IMR-90 (cell line): ENCODE results near the gene DDX46. TPM values are rescaled to one million over a fixed set of nuclear protein-coding genes. Genes with fewer than 3 reads are reported as not detected.
"Not testable (repeated sequence)": the region's sequence is repeated elsewhere in the genome, so short reads cannot be mapped to it uniquely, and the experiment has no call there.

ENCODE experiments used
- ATAC-seq: fragments of 200-7000 bp; cut with Tn5 transposase; 2 replicates; pipeline ENCODE4 v1.9.1; 2020; ENCODE audit warnings: low read depth, mild to moderate bottlenecking, moderate library complexity
- BruUV-seq: library from RNA; stranded (reverse); fragments of 400-500 nt; replicated peaks from 2 replicates; lab custom pipeline; 2021; lab: Mats Ljungman, UMichigan
- CTCF ChIA-PET: fragments of 300-600 bp; formaldehyde crosslinking; extraction: SDS; loops from one replicate; lab custom pipeline; 2021; ENCODE audit warnings: antibody characterized with exemption; lab: Yijun Ruan, JAX
- POLR2A ChIA-PET: fragments of 300-600 bp; sonication (Branson Sonifier 250); formaldehyde crosslinking; loops from one replicate; lab custom pipeline; 2022; ENCODE audit warnings: antibody characterized with exemption; ENCODE audit not compliant: unreplicated experiment; lab: Charles Lee
- DNase-seq: peaks from one replicate; pipeline ENCODE4 v3.0.0; 2013
- H2AFZ ChIP-seq: replicated peaks from 2 replicates; pipeline ENCODE3; 2013; ENCODE audit warnings: low read length, mild to moderate bottlenecking; ENCODE audit not compliant: poor library complexity
- H2AK5ac ChIP-seq: 2 replicates; pipeline ENCODE4 v1.6.1; 2013; ENCODE audit warnings: low read depth, low read length, inconsistent platforms
- H2AK9ac ChIP-seq: replicated peaks from 2 replicates; pipeline ENCODE3; 2013; ENCODE audit warnings: mild to moderate bottlenecking, low read depth, low read length, moderate library complexity; ENCODE audit not compliant: poor library complexity
- H2BK120ac ChIP-seq: 2 replicates; pipeline ENCODE4 v1.6.1; 2013; ENCODE audit warnings: low read depth, low read length, inconsistent platforms
- H2BK15ac ChIP-seq: 3 replicates; pipeline ENCODE4 v1.6.1; 2013; ENCODE audit warnings: low read depth, low read length, inconsistent platforms
- H2BK20ac ChIP-seq: 2 replicates; pipeline ENCODE4 v1.6.1; 2013; ENCODE audit warnings: low read depth, mild to moderate bottlenecking, inconsistent platforms, low read length, moderate library complexity
- H2BK5ac ChIP-seq: 2 replicates; pipeline ENCODE4 v1.6.1; 2013; ENCODE audit warnings: mild to moderate bottlenecking, low read depth, low read length, inconsistent platforms; ENCODE audit not compliant: poor library complexity, severe bottlenecking
- H3K14ac ChIP-seq: replicated peaks from 2 replicates; pipeline ENCODE4 v1.6.1; 2013; ENCODE audit warnings: low read depth, low read length, inconsistent platforms
- H3K18ac ChIP-seq: 2 replicates; pipeline ENCODE4 v1.6.1; 2013; ENCODE audit warnings: low read depth, low read length, control low read depth
- H3K23ac ChIP-seq: 2 replicates; pipeline ENCODE4 v1.6.1; 2013; ENCODE audit warnings: low read depth, low read length, inconsistent platforms
- H3K27ac ChIP-seq: 2 replicates; pipeline ENCODE4 v1.5.1; 2013; ENCODE audit warnings: mild to moderate bottlenecking, control low read depth, low read length; ENCODE audit not compliant: insufficient read depth
- H3K27me3 ChIP-seq: 2 replicates; pipeline ENCODE4 v1.6.1; 2013; ENCODE audit warnings: low read length; ENCODE audit not compliant: control insufficient read depth, insufficient read depth
- H3K36me3 ChIP-seq: 2 replicates; pipeline ENCODE4 v1.6.1; 2013; ENCODE audit warnings: low read length, mixed read lengths; ENCODE audit not compliant: control insufficient read depth, insufficient read depth
- H3K4ac ChIP-seq: 2 replicates; pipeline ENCODE4 v1.6.1; 2013; ENCODE audit warnings: low read depth, low read length, inconsistent platforms
- H3K4me1 ChIP-seq: 2 replicates; pipeline ENCODE4 v1.6.1; 2013; ENCODE audit warnings: low read length, mixed read lengths; ENCODE audit not compliant: control insufficient read depth, insufficient read depth
- H3K4me2 ChIP-seq: 2 replicates; pipeline ENCODE4 v1.6.1; 2013; ENCODE audit warnings: low read depth, mild to moderate bottlenecking, control low read depth, low read length, moderate library complexity
- H3K4me3 ChIP-seq: 2 replicates; pipeline ENCODE4 v1.5.1; 2013; ENCODE audit warnings: low read depth, mild to moderate bottlenecking, control low read depth, low read length, moderate library complexity; ENCODE audit not compliant: insufficient read depth
- H3K56ac ChIP-seq: 2 replicates; pipeline ENCODE4 v1.6.1; 2013; ENCODE audit warnings: low read length, inconsistent platforms; ENCODE audit not compliant: insufficient read depth; ENCODE audit errors: extremely low read depth
- H3K79me1 ChIP-seq, 2 experiments: 2 replicates each; pipeline ENCODE4 v1.6.1; 2013; ENCODE audit warnings: low read length in 2 of 2, inconsistent platforms in 1 of 2, low read depth in 1 of 2
- H3K9ac ChIP-seq: 2 replicates; pipeline ENCODE4 v1.6.1; 2013; ENCODE audit warnings: low read depth, low read length, control low read depth
- H3K9me1 ChIP-seq: 2 replicates; pipeline ENCODE4 v1.6.1; 2013; ENCODE audit warnings: low read length, inconsistent platforms; ENCODE audit not compliant: insufficient read depth
- H3K9me3 ChIP-seq: 2 replicates; pipeline ENCODE4 v1.6.1; 2013; ENCODE audit warnings: low read length; ENCODE audit not compliant: control insufficient read depth, insufficient read depth
- H4K20me1 ChIP-seq: 2 replicates; pipeline ENCODE4 v1.6.1; 2013; ENCODE audit warnings: low read length, inconsistent platforms; ENCODE audit not compliant: insufficient read depth
- H4K5ac ChIP-seq: 2 replicates; pipeline ENCODE4 v1.6.1; 2013; ENCODE audit warnings: mild to moderate bottlenecking, low read depth, low read length, control low read depth
- H4K8ac ChIP-seq, 2 experiments: 2 replicates each; pipeline ENCODE4 v1.6.1; 2013; ENCODE audit warnings: low read depth in 2 of 2, low read length in 2 of 2, control low read depth in 1 of 2, inconsistent platforms in 1 of 2
- H4K91ac ChIP-seq: 2 replicates; pipeline ENCODE4 v1.6.1; 2013; ENCODE audit warnings: low read depth, low read length, inconsistent platforms; ENCODE audit not compliant: insufficient read depth
- WGBS, 2 experiments: methylation state at CpG; one replicate each; pipeline versions ENCODE4 v1.1.5 to v1.1.7; 2013; ENCODE audit warnings: missing lambda C conversion rate in 2 of 2; ENCODE audit not compliant: insufficient read length in 1 of 2; ENCODE audit errors: extremely low coverage in 2 of 2; 5-methylcytosine and 5-hydroxymethylcytosine counted together
- dilution Hi-C: fragments of 300-500 bp; cut with HindIII; formaldehyde crosslinking; loops from one replicate; pipeline ENCODE4 v1.14.3; 2018; ENCODE audit warnings: low sequenced_read_pairs; ENCODE audit not compliant: unreplicated experiment
- in situ Hi-C: fragments of 300-500 bp; cut with MboI; formaldehyde crosslinking; loops from 3 replicates; pipeline ENCODE4 v1.14.3; 2019; ENCODE audit warnings: low sequenced_read_pairs, inconsistent platforms, mixed read lengths
- intact Hi-C: fragments of 100-400 bp; cut with micrococcal nuclease; formaldehyde crosslinking; loops from 2 replicates; pipeline ENCODE4 v1.10.0; 2022
- polyA plus RNA-seq, 3 experiments: library from polyadenylated mRNA; depleted of rRNA; stranded (reverse); fragments of >200 nt; gene quantifications; 2 replicates each; pipeline ENCODE4 v1.2.3, GENCODE V29; 2012; ENCODE audit warnings: low replicate concordance in 1 of 3
- total RNA-seq: library from RNA; depleted of rRNA; stranded (reverse); fragments of >200 nt; gene quantifications from 2 replicates; pipeline ENCODE4 v1.2.3, GENCODE V29; 2012

DDX46 gene
- total and polyA plus RNA-seq, 2 of the 4 experiments (the other 2 are of a cell fraction), result 22.5 to 26.0 TPM

- H3K4me2 ChIP-seq, H3K79me1 ChIP-seq, H3K23ac ChIP-seq, ATAC-seq, H3K56ac ChIP-seq, H2BK120ac ChIP-seq, H3K27me3 ChIP-seq, H3K9ac ChIP-seq, BruUV-seq, H2AK9ac ChIP-seq, H4K91ac ChIP-seq, H4K20me1 ChIP-seq, H3K4ac ChIP-seq, dilution Hi-C loops, H3K14ac ChIP-seq, H3K4me1 ChIP-seq, H3K27ac ChIP-seq, H3K4me3 ChIP-seq, H4K5ac ChIP-seq, H2BK15ac ChIP-seq, DNase-seq, CTCF ChIA-PET, in situ Hi-C loops, H2BK5ac ChIP-seq, H2AFZ ChIP-seq, H2AK5ac ChIP-seq, intact Hi-C loops, H3K18ac ChIP-seq, H3K9me1 ChIP-seq, H3K9me3 ChIP-seq, H4K8ac ChIP-seq, H2BK20ac ChIP-seq, POLR2A ChIA-PET: not testable (repeated sequence)
- WGBS, 2 experiments, result no CpG with 5 or more reads among the region's 4 CpGs
- H3K36me3 ChIP-seq, result peaks cover 48% of the 10 kb centered on the region
Measured at GRCh38 chr5:134715466-134715865, 43.1 kb upstream of the DDX46 start.
